GM19193 (cell line): ENCODE measurements around the gene SMTNL2.

Experiments
- POLR2A ChIP-seq: IDR thresholded peaks from 4 replicates; pipeline ENCODE4 v1.6.1; 2011; ENCODE audit not compliant: insufficient read depth, insufficient read length; ENCODE audit errors: extremely low read depth

The SMTNL2 gene

DNA sequence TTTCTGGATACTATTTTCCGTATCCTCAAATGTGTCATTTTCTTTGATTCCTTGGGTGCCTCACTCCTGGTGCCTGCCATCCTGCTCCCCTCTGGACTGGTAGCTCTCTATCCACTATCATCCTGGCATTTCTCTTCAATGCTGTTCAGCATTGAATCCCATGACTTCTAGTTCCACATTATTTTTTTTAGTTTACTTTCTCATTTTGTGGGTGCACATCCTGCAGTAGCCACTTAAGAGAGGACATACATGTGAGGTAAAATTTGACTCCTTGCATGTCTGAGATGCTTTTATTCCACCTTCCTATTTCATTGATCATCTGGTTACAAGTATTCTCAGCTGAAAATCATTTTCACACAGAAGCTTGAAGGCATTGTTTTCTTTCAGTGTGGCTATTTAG lies 38.0 kb downstream of the SMTNL2 start:
- no peak for TF ChIP-seq POLR2A

DNA sequence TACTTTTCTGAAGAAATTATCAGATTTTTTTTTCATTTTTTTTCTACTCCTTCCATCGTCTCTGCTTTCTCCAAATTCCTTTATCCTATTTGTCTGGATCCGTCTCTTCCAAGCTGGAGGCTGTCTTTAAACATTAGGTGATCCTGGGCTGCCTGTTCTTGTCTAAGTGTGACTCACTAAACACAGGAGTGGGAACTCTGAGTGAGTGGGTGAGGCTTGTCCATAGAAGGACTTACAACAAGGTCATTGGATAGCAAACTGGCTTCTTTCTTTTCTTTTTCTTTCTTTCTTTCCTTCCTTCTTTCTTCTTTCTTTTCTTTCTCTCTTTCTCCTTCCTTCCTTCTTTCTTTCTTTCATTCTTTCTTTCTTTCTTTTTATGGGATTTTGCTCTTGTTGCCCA lies 38.9 kb downstream of the SMTNL2 start:
- TF ChIP-seq POLR2A: no peak

DNA sequence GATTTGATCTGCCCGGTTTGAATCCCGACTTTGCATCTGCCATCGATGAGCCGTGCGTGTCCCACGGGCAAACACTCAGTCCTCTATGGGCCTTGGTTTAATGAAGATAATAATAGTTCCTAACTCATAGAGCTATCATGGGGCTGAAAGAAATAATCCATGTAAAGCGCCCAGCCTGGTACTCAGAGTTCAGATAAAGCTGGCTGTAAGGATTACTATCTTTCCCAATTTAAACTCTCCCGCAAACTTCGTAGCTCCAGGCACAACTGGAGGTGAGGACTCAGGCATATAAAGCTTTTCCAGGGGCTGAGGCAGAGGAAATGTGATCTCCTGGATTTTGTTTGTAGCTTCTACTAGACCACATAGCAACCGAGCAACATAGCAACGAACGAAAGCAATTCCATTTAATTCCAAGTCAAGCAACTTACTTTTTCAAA lies 40.9 kb downstream of the SMTNL2 start:
- TF ChIP-seq POLR2A: no peak

DNA sequence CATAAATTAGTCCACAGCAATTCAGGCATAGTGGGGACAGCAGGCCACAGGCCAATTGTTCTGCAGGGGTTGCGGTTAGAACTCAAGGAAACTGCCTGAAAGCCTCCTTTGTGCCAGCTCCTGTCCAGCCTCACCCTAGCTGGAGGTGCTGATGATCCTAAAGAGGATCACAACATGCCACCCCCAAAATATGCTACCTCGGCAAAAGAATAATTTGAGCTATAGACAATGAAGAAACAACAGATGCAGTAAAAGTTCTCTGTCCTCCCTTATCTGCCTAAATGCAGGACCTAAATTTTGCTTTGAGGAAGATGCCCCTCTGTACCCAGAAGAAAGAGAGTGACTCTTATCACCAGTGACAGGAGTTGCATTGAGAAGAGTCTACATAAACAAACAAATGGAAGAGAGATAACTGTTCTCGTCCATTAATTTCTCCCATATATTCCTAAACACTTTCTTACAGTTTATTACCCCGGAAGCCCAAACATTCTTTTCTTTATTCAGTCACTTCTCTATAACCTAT lies 42.5 kb downstream of the SMTNL2 start:
- TF ChIP-seq POLR2A: no peak

DNA sequence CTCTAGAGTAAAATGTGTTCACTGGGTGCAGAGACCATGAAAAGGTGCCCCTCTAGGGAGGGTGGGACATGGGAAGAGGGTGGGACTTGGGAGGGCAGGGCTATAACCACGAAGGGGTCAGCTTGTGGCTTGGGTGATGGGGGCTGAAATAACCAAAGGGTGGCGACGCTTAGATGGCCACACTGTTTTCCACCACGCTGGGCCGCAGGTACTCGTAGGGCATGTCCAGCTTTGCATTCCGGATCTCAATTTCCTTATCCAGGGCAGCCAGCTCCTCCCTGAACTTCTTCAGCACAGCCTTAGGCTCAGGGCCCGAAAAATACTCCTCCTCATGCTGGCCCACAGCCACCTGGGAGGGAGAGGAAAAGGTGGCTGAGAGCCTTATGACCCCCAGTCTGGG lies 47.1 kb downstream of the SMTNL2 start:
- TF ChIP-seq POLR2A: no peak

DNA sequence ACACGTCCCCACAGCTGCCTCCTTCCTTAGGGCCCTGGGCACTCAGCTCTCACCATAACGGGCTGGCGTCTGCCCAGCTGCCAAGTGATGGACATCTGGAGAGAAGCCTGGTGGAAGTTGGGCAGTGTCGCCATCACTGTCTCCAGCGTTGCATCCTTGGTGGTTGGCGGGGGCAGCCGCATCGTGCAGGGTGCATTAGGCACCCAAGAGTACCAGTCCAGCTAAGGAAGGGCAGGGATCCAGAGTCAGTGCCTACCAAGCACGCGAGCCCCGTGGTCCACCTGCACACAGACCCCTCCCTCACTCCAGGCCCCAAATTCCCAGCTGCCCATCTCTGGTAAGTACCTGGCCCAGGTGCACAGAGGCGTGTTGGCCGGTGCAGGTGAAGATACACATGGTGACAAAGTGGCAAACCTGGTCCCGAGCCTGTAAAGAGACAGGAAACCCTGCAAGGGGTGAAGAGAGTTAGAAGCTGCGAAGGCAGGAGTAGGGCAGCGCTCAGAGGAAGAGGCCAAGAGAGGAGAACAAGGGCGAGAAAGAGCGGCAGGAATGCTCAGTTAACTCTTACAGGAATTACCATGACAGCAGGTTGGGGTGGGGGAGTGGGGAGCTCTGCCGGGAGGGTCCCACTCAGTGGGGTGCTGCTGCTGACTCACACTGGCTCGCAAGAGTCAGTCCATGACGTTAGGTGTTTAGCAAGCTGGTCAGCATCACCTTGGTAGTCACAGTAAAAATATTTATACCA lies 47.7 kb downstream of the SMTNL2 start:
- TF ChIP-seq POLR2A: no peak

DNA sequence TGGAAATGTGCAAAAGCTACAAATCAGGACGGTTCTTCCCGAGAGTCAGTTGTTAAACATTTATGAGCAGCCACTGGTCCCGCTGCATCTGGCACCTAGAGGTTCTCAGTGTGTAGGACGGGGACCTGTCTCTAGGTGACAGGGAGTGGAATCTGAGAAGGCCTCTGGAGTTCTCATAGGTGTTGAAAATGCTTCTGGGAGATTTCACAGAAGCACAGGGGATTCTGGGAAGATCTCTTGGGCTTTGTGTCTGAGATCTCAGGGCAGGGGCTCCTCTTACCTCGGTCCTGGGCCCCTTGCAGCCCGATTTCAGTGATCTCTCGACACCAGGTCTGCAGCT lies 48.2 kb downstream of the SMTNL2 start:
- no peak for TF ChIP-seq POLR2A

DNA sequence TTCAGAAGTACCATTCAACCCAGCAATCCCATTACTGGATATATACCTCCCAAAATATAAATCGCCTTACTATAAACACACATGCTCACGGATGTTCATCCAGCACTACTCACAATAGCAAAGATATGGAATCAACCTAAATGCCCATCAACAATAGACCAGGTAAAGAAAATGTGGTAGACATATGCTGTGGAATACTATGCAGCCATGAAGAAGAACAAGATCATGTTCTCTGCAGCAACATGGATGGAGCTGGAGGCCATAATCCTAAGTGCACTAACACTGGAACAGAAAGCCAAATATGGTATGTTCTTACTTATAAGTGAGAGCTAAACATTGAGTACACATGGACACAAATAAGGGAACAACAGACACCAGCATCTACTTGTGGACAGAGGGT lies 49.3 kb downstream of the SMTNL2 start:
- TF ChIP-seq POLR2A: no peak

DNA sequence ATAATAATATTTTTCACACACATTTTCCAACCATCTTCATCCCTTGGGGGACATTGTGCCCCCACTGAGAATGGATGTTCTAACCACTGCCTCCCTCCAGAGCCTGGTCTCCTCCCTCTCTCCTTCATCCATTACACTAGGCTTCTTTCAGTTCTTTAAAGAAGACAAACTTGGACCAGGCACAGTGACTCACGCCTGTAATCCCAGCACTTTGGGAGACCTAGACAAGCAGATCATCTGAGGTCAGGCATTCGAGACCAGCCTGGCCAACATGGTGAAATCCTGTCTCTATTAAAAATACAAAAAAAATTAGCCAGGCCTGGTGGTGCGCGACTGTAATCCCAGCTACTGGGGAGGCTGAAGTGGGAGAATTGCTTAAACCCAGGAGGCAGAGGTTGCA lies 50.6 kb downstream of the SMTNL2 start:
- no peak for TF ChIP-seq POLR2A

DNA sequence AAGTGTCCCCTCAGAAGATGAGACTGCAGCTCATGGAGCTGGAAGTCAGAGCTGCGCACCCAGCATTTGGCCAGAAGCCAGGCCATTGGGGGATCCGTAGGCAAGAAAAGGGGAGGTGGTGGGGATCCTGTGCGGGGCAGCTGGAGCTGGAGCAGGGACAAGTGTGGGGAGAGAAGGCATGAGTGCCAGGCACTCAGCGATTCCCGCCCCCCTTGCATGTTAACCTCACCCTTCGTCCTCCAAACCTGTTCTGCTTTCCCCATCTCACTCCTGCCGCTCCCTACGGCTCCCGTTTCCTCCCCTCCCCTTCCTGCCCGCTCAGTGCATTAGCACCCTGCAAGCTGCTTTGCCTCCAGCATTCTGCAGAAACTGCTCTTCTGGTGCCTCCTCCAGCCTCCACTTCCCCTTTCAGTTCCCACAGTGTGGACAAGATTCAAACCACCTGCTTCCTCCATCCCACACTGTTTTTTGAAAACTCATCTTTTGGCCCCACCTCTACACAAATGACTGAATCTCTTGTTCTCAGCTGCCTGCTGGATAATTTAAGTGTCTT lies 51.6 kb downstream of the SMTNL2 start:
- no peak for TF ChIP-seq POLR2A

DNA sequence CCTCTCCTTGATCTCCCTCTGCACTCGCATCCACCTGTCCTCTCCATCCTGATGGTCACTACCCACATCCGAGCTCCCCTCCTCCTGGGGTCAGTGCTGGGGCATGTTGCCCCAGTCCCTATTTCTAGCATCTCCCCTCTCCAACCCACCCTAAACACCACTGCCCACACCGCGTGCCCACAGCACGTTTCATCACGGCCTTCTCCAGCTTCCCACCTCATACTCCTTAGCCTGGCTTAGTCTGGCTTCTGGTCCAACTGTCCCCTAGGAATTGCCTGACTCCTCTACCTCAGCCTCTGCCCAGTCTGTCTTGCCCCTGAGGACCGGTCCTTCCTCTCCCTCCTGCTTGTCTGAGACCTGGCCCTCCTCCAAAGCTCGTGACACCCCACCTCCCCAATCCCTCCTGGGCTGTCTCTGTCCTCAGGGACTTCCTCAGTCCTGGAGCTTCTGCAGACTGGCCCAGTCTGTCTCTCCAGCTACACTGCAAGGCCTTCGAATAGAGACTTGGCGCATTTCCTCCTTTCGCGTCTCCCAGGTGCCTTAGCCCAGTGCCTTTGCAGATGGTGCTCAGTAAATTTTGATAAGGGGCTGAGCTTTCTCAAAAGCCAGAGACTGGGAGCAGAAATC lies 52.3 kb downstream of the SMTNL2 start:
- no peak for TF ChIP-seq POLR2A

DNA sequence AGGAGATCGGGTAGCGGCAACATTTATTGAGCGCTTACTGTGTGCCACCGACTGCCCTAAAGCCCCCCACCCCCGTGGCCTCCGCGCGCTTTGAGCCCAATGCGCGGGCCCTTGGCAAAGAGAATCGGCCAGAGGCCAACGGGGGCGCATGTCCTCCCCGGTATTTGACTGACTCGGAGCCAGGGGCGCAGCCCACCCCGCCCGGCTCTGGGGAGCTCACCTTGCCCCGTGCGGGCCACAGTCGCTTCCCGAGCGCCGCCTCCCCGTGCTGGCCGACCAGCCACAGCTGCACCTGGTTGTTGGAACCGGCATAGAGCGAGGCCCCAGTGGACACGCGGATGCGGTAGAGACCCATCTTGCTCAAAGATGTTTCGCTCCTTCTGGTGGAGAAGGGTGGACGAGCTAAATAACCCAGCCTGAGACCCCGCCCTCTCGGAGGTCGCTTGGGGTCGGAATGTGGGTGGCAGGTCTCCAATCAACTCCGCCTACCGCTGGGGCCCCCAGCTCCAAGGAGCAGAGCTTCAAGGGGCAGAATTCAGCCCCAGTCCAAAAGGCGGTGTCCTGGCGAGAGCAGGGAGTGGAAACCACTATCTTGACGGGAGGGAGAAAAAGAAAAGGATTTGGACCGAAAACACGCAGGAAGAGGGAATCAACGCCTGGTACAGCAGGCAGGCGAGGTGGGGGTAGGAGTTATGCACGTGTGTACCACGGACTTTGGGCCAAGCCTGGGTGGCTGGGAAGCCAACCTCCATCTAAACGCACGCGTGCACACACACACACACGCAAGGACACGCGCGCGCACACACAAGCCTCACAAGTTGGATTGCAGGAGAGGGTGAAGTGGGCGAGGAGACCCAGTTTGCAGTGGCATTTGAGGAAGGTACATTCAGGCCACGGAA lies 57.2 kb downstream of the SMTNL2 start, which contains the start of gene ALOX15:
TSS of gene ALOX15 (minus strand) at position 382 of the 899 bp plus-strand sequence. CDS start at position 355, 27 bp downstream.
- TF ChIP-seq POLR2A: no peak

DNA sequence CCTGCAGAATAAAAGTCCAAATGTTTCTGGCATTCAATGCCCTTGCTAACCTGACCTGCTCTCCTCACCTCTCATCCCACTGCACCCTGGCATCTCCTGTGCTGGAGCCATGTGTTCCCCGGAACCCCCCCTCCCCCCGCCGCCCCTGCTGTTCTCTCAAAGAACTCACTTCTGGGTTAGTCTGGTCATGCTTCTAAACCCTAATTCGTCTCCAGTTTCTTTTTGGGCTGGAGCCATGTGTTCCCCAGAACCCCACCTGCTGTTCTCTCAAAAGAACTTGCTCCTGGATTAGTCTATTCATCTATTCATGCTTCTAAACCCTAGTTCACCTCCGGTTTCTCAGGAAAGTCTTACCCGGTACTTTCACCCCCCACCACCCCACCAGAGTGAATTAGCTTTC lies 58.0 kb downstream of the SMTNL2 start:
- no peak for TF ChIP-seq POLR2A

DNA sequence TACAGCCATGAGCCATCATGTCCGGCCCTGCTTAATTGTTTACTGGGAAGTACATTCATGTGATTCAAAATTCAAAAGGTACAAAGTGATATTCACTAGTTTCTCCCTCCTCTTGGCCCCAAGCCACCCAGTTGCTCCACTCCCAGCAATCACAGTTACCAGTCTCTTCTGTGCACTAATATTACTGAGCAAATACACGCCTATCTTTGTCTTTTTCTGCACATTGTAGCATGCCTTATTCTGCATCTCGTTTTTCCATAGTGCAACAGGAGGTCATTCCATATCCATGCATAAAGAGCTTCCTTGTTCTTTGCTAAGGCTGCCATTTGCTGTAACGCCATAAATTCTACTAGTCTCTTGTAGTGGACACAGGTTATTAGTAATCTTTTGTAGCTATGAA lies 59.3 kb downstream of the SMTNL2 start:
- no peak for TF ChIP-seq POLR2A

DNA sequence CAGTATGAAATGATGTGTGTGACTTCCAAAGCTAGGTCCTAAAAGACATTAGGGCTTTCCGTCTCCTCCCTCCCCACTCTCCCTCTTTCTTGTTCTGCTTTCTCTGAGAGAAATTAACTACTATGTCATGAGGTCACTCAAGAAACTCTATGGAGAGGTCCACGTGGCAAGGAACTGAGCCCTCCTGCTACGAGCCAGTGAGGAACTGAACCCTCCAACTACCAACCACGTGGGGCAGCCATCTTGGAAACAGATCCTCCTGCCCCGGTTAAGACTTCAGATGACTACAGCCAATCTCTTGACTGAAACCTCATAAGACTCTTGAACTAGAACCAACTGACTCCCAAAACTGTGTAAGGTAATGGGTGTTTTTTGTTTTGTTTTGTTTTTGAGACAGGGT lies 61.3 kb downstream of the SMTNL2 start:
- TF ChIP-seq POLR2A: no peak
